ENCODE data around the gene PDE3A. TPM values are rescaled to one million over a fixed set of nuclear protein-coding genes. Genes with fewer than 3 reads are reported as not detected.
A peak's percentile ranks its signal among the peaks of the same experiment; 100 is the strongest.
"Not testable (repeated sequence)": the region's sequence is repeated elsewhere in the genome, so short reads cannot be mapped to it uniquely, and the experiment has no call there.

Gene PDE3A
- total RNA-seq, 1 donor from 2014 or later = 2.4 TPM

GRCh38 chr12:20374795-20375194 is 6.5 kb downstream of the PDE3A start:
- Mint-ChIP-seq H3K27ac (ENCODE audit: unreplicated experiment) (no peak overlapping the region), H3K36me3 (ENCODE audit: low read depth) (no peaks in the 10 kb centered on the region), H3K27me3 (ENCODE audit: low read depth) (peaks cover 24% of the 10 kb centered on the region), H3K9me3 (no peaks in the 10 kb centered on the region), H3K4me3 (no peak overlapping the region), H3K4me1 (peaks cover 17% of the 10 kb centered on the region)
- DNase-seq (ENCODE audit: low read depth, low spot score) = no peak
- no peak for TF ChIP-seq CTCF (conservative IDR thresholded peaks at IDR 0.05)

- H3K27ac Mint-ChIP-seq (ENCODE audit: unreplicated experiment) = no peak overlapping the region
- no peak for TF ChIP-seq CTCF (conservative IDR thresholded peaks at IDR 0.05)
- H3K27me3 Mint-ChIP-seq (ENCODE audit: low read depth) = peaks cover 16% of the 10 kb centered on the region
- H3K9me3 Mint-ChIP-seq = no peaks in the 10 kb centered on the region
- peaks cover 12% of the 10 kb centered on the region for H3K4me1 Mint-ChIP-seq
- no peak for DNase-seq (ENCODE audit: low read depth, low spot score)
- H3K36me3 Mint-ChIP-seq (ENCODE audit: low read depth) = no peaks in the 10 kb centered on the region
- no peak overlapping the region for H3K4me3 Mint-ChIP-seq
Measured at GRCh38 chr12:20375560-20375959, 7.2 kb downstream of the PDE3A start.

GRCh38 chr12:20376984-20377383 is 8.6 kb downstream of the PDE3A start:
- peak; percentile 69 for TF ChIP-seq CTCF (conservative IDR thresholded peaks at IDR 0.05)
- Mint-ChIP-seq H3K27ac (ENCODE audit: unreplicated experiment) (no peak overlapping the region), H3K27me3 (ENCODE audit: low read depth) (peaks cover 4% of the 10 kb centered on the region), H3K9me3 (no peaks in the 10 kb centered on the region), H3K36me3 (ENCODE audit: low read depth) (no peaks in the 10 kb centered on the region), H3K4me1 (peaks cover 20% of the 10 kb centered on the region), H3K4me3 (no peak overlapping the region)
- DNase-seq (ENCODE audit: low read depth, low spot score) = no peak

- Mint-ChIP-seq H3K27ac (ENCODE audit: unreplicated experiment) (no peak overlapping the region), H3K27me3 (ENCODE audit: low read depth) (peaks cover 2% of the 10 kb centered on the region), H3K36me3 (ENCODE audit: low read depth) (no peaks in the 10 kb centered on the region), H3K4me1 (peaks cover 22% of the 10 kb centered on the region), H3K9me3 (no peaks in the 10 kb centered on the region), H3K4me3 (no peak overlapping the region)
- DNase-seq (ENCODE audit: low read depth, low spot score) = no peak
- TF ChIP-seq CTCF (conservative IDR thresholded peaks at IDR 0.05) = no peak
Measured at GRCh38 chr12:20377750-20378149, 9.4 kb downstream of the PDE3A start.

GRCh38 chr12:20382117-20382516 is 13.8 kb downstream of the PDE3A start:
- Mint-ChIP-seq H3K27me3 (ENCODE audit: low read depth) (no peaks in the 10 kb centered on the region), H3K4me3 (no peak overlapping the region), H3K4me1 (peaks cover 10% of the 10 kb centered on the region), H3K36me3 (ENCODE audit: low read depth) (peaks cover 8% of the 10 kb centered on the region), H3K27ac (ENCODE audit: unreplicated experiment) (no peak overlapping the region), H3K9me3 (peaks cover 14% of the 10 kb centered on the region)
- TF ChIP-seq CTCF (conservative IDR thresholded peaks at IDR 0.05) = no peak
- DNase-seq (ENCODE audit: low read depth, low spot score) = no peak

- Mint-ChIP-seq H3K27ac (ENCODE audit: unreplicated experiment) (no peak overlapping the region), H3K36me3 (ENCODE audit: low read depth) (peaks cover 8% of the 10 kb centered on the region), H3K27me3 (ENCODE audit: low read depth) (no peaks in the 10 kb centered on the region), H3K9me3 (peaks cover 14% of the 10 kb centered on the region), H3K4me1 (peaks cover 10% of the 10 kb centered on the region), H3K4me3 (no peak overlapping the region)
- TF ChIP-seq CTCF (conservative IDR thresholded peaks at IDR 0.05) = no peak
- DNase-seq (ENCODE audit: low read depth, low spot score) = no peak
Measured at GRCh38 chr12:20383612-20384011, 15.3 kb downstream of the PDE3A start.

GRCh38 chr12:20384836-20385235 is 16.5 kb downstream of the PDE3A start:
- Mint-ChIP-seq H3K4me1 (peaks cover 10% of the 10 kb centered on the region), H3K9me3 (peaks cover 14% of the 10 kb centered on the region)
- not testable (repeated sequence) for H3K27me3 Mint-ChIP-seq (ENCODE audit: low read depth)

More at GRCh38 chr12:20384836-20385235, 16.5 kb downstream of the PDE3A start:
- not testable (repeated sequence) for H3K36me3 Mint-ChIP-seq (ENCODE audit: low read depth); DNase-seq (ENCODE audit: low read depth, low spot score); H3K4me3 Mint-ChIP-seq; H3K27ac Mint-ChIP-seq (ENCODE audit: unreplicated experiment)

All from neural crest cell (in vitro differentiated cells).